Epithelial cell of prostate (primary cell): ENCODE results near the gene CYP4X1.
A peak's percentile ranks its signal among the peaks of the same experiment; 100 is the strongest.
"Not testable (repeated sequence)": the region's sequence is repeated elsewhere in the genome, so short reads cannot be mapped to it uniquely, and the experiment has no call there.

Experiments
- DNase-seq: peaks from one replicate; pipeline ENCODE4 v3.0.0-alpha.2; 2011; ENCODE audit warnings: low read depth, low spot score
- H3K27ac ChIP-seq: fragments of 450-650 bp; 2 replicates; pipeline ENCODE4 v1.5.1; 2017; ENCODE audit warnings: mild to moderate bottlenecking

CYP4X1 gene, protein sequence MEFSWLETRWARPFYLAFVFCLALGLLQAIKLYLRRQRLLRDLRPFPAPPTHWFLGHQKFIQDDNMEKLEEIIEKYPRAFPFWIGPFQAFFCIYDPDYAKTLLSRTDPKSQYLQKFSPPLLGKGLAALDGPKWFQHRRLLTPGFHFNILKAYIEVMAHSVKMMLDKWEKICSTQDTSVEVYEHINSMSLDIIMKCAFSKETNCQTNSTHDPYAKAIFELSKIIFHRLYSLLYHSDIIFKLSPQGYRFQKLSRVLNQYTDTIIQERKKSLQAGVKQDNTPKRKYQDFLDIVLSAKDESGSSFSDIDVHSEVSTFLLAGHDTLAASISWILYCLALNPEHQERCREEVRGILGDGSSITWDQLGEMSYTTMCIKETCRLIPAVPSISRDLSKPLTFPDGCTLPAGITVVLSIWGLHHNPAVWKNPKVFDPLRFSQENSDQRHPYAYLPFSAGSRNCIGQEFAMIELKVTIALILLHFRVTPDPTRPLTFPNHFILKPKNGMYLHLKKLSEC

GRCh38 chr1:47023268-47024140, at the start of gene CYP4X1:
CYP4X1 (plus strand) TSS chr1:47023669; CDS start chr1:47023818, 149 bp downstream.
- H3K27ac ChIP-seq = no peak within 1 kb of the TSS
- no peak for DNase-seq

DNA sequence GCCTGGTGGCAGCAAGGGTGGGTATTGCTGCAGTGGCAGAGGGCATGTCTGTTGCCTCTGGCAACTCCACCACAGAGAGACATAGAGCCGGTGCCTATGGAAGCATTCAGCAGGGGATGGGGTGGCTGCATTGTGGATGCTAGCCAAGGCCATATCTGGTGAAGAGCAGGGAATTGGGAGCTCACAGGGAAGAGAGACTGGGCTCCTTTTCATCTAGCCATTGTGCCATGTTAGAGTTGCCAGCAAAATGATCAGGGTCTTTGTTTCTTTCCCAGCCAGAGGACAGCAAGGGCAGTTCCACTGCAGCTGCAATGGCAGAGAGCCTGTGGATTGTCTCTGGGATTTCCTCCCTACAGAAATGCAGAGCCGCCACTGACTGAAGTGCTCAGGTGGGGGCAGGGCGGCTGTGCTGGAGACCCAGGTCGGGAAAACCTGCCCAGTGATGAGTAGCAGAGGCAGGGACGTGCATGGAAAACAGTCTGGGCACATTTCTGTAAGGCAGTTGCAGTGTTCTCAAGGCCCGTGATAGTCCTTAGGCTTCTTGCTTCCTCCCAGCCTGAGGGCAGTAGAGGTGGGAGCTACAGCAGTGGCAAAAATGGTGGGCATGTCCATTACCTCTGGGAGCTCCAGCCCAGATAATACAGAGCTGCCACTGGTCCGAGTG, 40.2 kb upstream of the CYP4X1 start:
- no peak for DNase-seq
- H3K27ac ChIP-seq = no peak overlapping the region

GRCh38 chr1:46983830-46984586, 39.5 kb upstream of the CYP4X1 start:
- no peak for DNase-seq
- H3K27ac ChIP-seq = no peak overlapping the region

DNA sequence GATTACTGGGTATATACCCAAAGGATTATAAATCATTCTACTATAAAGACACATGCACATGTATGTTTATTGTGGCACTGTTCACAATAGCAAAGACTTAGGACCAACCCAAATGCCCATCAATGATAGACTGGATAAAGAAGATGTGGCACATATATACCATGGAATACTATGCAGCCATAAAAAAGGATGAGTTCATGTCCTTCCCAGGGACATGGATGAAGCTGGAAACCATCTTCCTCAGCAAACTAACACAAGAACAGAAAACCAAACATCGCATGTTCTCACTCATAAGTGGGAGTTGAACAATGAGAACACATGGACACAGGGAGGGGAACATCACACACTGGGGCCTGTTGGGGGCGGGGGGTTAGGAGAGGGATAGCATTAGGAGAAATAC, 32.9 kb upstream of the CYP4X1 start:
- not testable (repeated sequence) for DNase-seq, H3K27ac ChIP-seq

DNA sequence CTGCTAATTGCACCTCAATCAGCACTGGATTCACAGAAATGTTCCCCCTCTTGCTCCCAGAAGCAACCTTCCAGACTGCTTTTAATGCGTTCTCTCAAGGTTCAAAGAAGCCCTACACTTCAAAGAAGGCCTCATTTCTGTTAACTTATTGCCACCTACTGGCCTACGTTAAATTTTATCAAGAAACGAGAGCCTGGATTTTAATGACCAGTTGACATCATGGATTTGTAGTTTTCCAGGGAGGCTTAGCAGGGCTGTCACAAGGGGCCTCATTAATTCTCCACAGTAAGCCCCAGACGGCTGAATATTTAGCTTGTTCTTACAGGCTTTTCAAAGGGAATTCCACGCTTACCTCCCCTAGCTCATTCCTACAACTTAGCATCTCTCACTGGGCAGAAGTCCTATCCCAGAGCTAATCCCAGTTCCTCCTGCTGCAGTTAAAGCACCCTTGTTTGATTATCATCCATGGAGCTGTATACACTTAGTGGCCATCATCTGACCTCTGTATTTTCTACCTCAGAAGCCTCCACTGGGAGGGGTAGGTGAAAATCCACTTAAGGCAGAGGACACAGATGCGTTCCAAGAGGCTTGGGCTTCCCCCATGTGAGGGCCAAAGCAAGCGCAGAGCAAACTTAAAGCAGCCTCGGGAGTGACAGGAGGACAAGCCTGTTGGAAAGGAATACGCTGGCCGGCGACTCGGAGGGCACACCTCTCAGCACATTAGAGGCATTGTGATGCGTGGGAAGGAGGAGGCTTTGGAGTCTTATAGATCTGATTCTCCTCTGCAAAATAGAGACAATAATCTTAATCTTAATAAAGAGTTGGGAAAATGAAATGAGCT, 32.2 kb upstream of the CYP4X1 start:
- no peak overlapping the region for H3K27ac ChIP-seq
- no peak for DNase-seq

DNA sequence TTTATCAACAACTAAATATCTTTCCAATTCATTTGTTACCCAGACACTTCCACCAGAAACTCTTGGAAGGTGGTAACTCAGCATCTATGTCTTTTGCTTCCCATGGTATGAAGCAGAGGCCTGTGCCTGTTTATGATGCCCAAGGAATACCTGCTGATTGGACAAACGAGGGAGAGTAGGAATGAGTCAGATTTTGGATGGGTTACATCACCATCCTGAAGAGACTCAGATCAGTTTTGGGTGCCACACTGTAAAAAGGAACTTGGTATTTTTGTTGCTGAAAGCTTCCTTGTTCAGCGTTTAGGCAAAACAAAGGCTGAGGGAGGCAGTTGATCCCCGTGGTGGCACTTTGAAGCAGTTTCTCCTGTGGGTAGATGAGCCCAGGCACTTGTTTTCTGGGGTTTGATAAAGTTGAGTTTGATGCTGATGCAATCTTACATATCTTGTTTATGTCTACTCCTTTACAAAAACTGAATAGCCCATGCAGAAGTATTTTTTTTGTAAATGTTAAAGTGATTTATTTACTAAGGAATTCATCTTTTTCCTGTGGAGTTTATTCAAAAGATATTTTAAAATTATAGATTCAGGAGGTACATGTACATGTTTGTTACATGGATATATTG, 26.7 kb upstream of the CYP4X1 start:
- no peak for DNase-seq
- H3K27ac ChIP-seq = no peak overlapping the region

- DNase-seq = no peak
- H3K27ac ChIP-seq = no peak overlapping the region
These were observed 21.3 kb upstream of the CYP4X1 start for GRCh38 chr1:47002211-47002610.

DNA sequence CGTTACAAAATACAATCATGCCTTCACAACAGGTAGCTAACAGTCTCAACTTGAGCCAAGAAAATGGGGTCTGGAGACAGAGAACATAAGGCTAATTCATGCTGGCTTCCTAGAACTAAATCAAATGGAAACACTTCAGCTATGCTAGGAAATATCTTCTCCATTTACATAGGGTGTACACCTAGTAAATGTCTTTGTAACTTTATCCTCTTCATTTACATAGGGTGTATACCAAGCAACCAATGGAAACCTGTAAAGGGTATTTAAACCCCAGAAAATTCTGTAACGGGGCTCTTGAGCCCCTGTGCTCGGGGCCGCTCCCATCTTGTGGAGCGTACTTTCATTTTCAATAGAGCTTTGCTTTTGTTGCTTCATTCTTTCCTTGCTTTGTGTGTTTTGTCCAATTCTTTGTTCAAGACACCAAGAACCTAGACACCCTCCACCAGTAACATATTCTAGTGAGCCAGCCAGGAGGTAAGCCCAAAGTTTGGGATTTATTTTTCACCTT, 19.5 kb upstream of the CYP4X1 start:
- no peak overlapping the region for H3K27ac ChIP-seq
- no peak for DNase-seq

- not testable (repeated sequence) for H3K27ac ChIP-seq, DNase-seq
These were observed 17.0 kb upstream of the CYP4X1 start for GRCh38 chr1:47006437-47006836.

- no peak overlapping the region for H3K27ac ChIP-seq
- DNase-seq = no peak
These were observed 10.2 kb upstream of the CYP4X1 start for GRCh38 chr1:47013293-47013692.

DNA sequence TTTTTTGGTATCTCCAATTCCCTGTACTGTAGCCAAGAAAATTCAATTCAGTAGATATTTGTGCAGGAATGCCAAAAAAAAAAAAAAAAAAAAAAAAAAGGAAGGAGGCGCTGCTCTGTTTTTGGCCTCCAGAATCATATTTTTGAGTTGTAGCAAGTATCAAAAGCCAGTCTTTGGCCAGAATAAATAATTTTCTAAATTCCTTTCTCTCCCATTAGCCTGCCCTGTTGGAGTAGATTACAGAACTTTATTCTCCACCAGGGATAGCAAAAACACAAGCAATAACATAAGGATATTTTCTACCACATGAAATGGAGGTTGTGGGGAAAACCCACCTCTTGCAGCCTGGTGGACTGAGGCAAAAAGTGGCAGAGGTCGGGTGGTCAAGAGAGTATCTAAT, 2.4 kb upstream of the CYP4X1 start:
- no peak for DNase-seq
- H3K27ac ChIP-seq = no peak overlapping the region

DNA sequence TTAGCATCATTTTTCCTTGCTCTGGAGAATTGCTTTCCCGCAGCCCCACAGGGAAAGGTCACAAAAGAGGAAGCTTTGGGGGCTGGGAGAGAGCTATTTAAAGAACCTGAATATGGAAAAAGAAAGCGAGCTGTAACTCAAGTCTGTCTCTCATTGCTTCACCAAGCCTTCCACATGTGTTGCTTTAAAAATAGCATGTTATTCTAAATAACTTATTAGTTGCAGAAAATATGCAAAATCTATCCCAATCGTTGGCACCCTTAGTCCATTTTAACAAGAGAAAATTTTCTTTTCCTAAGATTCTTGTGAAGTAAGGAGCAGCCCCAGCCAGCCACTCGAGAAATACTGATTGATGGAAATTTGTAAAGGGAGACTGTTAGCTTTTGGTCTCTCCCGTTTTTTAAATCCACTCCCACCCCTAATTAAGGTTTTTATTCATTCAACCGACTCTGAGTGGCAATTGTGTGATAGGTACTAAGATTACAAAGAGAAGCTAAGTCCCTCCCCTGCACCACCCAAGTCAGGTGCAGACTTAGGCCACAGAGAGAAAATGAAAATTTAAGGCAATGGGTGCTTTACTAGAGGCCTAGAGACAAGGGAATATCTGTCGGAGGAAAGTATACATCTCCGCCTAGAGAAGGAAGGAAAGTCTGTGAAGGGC, 802 bp downstream of the CYP4X1 start:
- H3K27ac ChIP-seq = no peak overlapping the region
- no peak for DNase-seq

DNA sequence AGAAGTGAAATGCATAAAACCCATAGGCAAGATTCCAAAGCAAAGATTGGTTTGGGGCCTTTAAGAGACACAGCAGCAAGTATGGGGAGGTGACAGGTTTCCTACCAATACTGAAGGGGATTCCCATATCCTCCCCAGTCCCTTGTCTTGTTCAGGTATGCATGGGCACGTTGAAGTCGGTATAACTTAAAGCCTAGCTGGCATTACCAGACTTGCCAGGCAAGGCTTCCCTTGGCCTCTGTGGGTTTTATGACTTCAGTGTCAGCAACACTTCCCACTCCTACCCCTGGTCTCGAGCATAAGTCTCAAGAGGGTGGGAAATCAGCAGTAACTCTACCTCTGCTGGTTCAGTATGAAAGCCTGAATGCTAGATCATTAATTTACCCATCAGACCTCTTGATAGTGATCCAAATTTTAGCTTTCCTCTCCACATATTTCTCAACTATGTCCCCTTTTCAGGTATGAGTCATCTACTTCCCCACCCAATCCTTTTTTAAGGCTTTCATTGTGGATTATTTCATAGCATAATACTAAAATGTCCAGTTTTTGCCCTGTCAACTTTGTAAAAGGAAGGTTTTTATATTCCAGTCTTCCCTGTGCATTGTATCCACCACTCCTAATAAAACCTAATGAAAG, 6.8 kb downstream of the CYP4X1 start:
- DNase-seq = no peak
- peak overlapping the region; percentile 34 for H3K27ac ChIP-seq

DNA sequence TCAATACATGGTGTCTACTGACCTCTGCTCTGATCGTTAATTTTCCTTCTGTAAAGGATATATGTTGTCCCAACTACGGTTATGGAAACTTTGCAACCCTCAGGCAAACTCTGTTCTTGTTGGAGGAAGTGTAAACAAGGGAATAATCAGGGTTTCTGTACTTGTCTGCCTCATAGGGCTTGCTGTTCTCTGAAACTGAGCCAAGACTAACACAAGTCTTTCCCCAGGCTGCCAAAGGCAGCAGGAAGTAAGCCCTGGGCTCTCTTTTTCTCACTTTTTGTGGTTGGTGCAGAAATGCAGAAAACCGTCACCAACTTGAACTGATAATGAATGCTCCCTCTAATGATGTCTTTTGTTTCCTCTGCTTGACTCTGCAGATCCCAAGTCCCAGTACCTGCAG, 7.6 kb downstream of the CYP4X1 start:
- peak overlapping the region; percentile 34 for H3K27ac ChIP-seq
- DNase-seq = peak; percentile 57

DNA sequence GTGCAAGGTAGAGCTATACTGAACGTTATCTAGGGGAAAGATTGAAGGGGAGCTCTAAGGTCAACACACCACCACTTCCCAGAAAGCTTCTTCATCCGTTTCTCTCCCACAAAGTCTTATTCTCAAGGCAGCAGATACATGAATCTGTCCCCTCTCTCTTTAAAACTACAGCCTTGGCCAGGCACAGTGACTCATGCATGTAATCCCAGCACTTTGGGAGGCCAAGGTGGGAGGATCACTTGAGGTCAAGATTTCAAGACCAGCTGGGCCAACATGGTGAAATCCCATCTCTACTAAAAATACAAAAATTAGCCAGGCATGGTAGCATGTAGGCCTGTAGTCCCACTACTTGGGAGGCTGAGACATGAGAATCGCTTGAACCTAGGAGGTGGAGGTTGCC, 8.1 kb downstream of the CYP4X1 start:
- no peak for DNase-seq

DNA sequence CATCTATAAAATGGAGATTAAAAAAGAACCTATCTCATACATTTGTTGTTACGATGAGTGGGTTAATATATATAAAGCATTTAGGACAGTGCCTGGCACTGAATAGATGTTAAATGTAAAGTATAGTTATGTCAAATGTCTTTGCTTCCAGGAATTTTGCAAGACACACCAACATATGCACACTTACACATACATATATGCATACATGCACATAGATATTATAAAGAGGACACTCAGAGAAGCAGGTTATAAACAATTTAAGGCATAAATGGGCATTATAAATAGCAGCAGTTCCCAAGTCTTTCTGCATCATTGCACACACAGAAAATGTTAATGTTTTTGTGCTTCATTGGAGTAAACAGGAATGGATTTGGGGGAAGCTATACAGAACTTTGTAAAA, 13.3 kb downstream of the CYP4X1 start:
- no peak overlapping the region for H3K27ac ChIP-seq
- DNase-seq = no peak

More for the DNA sequence above, 8.1 kb downstream of the CYP4X1 start:
- H3K27ac ChIP-seq = peak overlapping the region; percentile 34

- no peak for DNase-seq
- H3K27ac ChIP-seq = no peak overlapping the region
These were observed 35.9 kb downstream of the CYP4X1 start for GRCh38 chr1:47059376-47059775.
